CD1c-positive myeloid dendritic cell (primary cell): ENCODE measurements around the gene HOXC9.

Experiments used
- DNase-seq: peaks from one replicate; pipeline ENCODE4 v3.0.0-alpha.2; 2016; ENCODE audit errors: extremely low spot score

The HOXC9 gene

GRCh38 chr12:54002278-54002914 lies 2.4 kb downstream of the HOXC9 start:
- no peak for DNase-seq

GRCh38 chr12:54002915-54003389 lies 3.0 kb downstream of the HOXC9 start:
- no peak for DNase-seq

DNA sequence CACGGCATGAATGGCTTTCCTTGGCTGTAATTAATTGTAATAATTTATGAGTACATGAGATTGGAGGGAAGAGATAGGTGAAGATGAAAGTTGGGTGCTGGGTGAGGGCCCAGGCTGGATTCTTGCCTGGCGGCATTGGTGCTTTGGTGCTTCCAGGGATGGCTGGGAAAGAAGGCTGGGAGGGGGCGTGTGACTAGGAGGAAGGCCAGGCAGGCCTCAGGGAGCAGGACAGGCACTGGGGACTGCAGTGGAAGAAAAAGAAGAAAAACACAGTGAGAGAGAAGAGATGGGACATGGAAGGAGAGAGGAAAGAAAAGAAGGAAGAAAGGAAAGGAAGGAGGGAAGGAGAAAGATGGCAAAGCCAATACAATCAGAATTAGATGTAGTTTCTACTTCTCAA lies 3.7 kb downstream of the HOXC9 start:
- no peak for DNase-seq

- DNase-seq = no peak
These were observed 4.3 kb downstream of the HOXC9 start for GRCh38 chr12:54004063-54004840.

DNA sequence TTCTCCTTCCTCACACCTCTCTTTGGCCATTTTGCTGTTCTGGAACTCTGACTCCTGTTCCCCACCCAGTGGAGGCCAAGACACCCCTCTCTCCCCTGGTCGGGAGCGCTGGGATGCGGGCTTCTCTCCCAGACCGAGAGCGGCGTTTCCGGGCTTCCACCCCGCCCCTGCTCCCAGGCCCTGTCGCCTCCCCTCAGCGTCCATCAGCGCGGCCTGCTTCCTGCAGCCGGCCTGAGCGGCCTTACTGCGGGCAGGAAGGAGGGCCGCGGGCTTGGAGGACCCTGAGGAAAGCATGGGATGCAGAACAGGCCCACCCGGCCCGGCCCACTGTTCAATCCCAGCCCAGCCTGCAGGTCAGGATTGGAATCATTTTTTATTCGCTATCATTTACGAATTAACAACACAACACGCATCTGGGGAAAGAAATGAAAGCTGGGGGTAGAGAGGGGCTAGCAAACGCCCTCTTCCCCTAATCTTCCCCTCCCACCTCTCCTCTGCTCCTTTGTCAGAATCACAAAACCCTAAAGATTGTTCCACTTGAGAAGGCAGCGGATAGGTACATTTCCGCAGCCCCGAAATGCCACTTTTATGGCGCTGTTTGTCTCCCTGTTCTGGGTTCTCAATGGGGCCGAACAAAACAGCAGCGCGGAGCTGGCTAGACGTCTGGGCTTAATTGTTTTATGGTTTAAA lies 5.0 kb downstream of the HOXC9 start:
- no peak for DNase-seq

GRCh38 chr12:54005531-54005852 lies 5.5 kb downstream of the HOXC9 start:
- DNase-seq = no peak

DNA sequence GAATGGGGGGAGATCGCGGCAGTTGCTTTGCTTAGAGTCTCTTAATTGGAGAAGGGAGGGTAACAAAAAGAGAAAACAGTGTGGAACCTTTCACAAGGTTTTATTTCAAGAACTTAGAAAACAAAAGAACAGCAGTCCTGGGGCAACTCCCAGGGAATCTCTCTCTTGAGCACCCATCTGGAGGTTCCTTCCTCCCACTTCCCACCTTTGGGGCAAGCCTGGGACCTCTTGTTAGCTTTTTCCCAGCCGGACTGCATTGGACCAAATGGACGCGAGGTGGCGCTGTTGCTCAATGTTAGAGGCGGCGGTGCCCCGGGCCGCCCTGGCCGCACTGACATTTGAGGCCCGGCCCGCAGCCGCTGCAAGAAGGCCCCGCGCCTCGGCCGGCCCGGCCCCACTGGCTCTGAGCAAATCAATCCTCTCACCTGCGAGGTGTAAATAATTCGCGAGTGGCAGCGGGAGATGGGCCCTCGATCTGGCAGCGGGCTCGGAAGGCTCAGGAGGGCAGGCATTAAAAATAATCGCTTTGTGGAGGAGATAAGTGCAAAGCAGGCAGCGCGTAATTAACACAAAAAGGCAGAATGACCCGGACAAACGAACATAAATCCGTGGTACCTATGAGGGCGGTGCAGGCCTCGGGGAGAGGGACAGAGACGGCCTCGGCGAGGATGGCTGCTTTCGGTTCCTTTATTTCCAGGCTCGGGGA lies 6.0 kb downstream of the HOXC9 start:
- DNase-seq = peak; percentile 92

- no peak for DNase-seq
These were observed 6.7 kb downstream of the HOXC9 start for GRCh38 chr12:54006559-54007220.

DNA sequence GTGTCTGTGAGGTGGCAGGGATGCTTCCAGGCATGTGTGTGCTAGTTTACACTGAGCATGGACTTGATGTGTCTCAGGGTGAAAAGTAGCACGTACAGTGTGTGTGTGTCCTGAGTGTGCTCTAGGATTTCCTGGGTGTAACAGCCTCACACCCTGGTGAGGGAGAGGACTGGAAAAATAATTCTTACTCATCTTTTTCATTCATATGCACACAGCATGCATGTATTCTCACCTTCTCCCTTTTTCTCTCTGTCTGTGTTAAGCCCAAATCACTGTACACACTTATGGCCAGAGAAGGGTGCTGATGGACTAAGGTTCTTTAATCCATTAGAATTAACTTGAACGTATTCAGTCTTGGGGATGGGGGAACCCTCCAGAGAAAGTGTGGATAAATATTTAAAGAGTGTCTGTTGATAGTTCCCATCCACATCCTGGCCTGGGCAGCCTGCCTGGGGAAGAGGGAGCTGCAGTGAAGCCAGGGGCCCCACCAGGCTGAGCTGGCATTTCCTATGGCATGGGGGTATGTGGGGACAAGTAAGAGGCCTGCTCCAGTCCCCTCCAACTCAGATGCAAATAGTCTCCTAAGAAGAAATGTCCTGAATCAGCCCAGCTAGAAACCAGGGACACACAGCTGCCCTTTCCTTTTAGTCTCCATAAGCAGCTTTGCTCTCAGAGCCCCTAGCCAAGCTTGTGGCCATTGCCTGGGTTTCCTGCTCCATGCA lies 7.7 kb downstream of the HOXC9 start:
- no peak for DNase-seq

GRCh38 chr12:54008260-54008552 lies 8.2 kb downstream of the HOXC9 start:
- DNase-seq = no peak

DNA sequence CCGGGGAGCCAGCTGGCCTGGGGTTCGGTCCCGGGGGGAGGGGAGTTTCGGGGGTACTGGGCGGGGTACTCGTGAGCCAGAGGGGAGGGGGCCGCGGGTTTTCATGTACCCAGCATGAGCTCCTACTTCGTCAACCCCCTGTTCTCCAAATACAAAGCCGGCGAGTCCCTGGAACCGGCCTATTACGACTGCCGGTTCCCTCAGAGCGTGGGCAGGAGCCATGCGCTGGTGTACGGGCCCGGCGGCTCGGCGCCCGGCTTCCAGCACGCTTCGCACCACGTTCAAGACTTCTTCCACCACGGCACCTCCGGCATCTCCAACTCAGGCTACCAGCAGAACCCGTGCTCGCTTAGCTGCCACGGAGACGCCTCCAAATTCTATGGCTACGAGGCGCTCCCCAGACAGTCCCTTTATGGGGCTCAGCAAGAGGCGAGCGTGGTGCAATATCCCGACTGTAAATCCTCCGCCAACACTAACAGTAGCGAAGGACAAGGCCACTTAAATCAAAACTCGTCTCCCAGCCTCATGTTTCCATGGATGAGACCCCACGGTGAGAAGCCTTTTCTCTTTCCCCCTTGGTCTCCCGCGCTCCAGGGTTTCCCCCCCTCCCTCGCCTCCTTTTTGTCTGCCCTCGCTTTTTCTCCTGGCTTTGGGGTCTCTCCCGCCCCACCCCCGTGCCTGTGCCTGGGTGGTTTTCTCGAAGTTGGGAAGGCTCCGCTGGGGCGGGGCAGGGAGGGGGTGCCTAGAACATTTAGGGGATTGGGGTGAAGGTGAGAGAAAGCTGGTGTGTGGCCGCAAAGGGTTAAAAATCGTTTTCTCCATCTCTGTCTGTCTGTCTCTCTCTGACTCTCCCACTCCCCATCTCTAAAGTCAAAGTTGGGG lies 9.5 kb downstream of the HOXC9 start:
- peak; percentile 53 for DNase-seq

DNA sequence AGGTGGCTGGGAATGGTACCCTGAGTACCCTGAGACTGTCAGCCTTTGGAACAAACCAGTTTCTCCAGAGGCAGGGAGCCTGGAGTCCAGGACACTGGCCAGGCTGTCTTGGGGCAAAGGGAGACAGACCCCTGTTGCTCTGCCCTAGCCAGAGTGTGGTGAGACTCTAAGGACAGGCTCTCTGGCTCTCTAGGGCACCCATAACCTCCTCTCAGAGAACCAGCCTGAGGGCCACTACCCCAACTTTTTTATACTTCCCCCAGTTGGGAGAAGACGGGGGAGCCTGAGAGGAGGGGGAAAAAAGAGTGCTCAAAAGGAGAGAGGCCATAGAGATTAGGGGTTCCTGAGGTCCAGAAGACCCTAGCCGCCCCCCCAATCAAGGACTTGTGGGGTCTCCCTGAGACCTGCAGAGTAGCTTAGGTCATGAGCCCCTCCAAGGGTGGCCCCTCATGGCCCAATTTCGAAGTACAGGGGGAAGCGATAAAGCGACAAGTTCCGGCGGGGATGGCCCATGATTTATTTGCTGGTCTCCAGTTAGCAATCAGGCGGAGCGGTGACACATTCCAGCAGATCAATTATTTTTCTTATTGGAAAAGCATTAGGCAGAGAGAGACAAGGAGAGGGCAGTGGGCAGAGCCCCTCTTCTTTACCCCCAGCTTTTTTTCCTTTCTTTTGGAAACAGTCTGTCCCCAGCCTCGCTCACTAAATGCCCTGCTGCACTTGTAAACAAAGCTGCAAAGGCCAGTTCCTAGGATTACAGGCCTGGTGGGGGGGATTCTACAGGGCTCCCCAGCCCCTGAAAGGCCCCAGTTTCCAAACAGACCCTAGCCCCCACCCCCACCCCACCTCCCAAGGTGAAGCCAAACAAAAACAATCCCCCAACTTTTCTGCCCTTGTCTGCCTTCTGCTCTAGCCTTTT lies 10.4 kb downstream of the HOXC9 start:
- no peak for DNase-seq

DNA sequence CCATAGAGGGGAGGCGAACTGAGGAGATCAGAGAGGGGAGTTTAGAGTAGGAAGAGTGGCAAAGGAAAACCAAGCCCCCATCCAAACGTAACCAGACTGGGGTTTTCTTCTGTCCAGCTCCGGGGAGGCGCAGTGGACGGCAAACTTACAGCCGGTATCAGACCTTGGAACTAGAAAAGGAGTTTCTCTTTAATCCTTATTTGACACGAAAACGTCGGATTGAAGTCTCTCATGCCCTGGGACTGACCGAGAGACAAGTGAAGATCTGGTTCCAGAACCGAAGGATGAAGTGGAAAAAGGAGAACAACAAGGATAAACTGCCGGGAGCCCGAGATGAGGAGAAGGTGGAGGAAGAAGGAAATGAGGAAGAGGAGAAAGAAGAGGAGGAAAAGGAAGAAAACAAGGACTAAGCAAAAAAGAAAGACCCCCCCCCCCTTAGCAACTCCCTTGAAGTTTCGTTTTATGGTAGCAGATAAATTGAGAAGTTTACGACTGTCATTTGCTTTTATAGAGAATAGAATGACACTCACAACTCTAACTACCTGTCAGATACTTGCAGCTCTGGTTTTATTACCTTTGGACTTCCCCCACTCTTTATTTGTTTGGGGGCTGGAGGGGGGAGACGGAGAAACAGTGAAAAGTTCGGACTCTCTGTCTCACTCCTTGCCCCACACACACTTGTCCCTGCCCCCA lies 11.2 kb downstream of the HOXC9 start:
- DNase-seq = no peak

GRCh38 chr12:54011665-54012532 lies 11.9 kb downstream of the HOXC9 start:
- DNase-seq = no peak

DNA sequence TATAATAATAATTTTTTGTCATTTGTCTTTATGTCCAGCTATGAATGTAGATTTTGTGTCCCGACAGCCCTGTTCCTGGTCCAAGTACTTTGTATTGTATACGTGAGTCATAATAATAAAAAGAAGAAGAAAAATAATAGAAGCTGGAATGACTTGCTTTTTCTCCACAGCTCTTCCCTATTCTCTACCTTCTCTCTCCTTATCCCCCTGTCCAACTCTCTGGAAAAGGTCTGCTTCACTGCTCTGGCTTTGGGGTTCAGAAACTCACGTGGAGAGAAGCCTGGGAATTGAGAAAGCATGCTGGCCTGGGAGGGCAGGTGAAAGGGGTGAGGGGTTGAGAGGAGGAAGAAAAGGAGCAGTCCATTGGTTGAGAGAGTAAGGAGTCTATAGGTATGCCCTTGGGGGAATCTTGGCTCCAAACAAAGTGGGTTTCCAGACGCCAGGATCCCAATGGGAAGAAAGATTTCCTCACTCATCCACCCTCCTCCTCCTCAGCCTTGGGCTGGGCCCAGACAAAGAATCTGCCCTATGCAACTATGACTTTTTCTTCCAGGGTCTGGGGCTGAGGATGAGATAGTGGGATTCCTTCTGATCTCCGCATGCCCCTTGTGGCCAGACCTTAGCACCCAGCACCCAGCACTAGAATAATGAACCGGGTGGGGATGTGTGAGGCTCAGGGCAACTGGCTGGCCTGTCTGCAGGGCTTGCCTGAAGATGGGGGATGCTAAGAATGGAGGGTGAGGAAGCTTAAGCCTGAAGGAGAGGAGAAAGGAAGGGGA lies 12.9 kb downstream of the HOXC9 start:
- no peak for DNase-seq

DNA sequence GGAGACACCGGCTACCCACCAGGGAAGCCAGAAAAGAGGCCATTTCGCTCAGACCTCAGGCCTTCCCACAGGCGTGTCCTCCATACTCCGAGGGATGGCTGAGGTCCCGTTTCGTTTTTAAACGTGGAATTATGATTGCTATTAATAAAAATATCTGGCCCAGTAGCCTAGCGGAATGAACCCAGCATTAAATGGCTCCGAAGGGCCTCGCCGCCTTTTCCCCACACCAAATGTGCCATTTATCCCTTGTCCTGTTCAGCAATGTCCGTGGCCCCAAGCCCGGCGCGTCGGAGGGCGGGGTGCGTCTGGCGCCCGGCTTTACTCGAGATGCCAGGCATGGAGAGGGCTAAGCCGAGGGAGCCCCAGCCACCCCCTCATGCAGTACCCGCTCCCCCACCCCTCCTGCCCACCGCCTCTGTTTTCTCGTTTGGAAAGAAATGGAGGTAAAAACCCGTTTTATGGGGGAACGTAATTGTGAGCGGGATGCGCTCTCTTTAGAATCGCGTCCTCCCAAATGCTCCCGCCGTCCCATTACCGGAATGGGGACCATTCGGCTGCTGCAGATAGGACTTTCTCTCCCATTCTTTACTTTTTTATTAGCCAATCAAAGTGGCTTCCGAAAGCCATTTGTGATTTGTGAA lies 14.5 kb downstream of the HOXC9 start:
- DNase-seq = no peak
